Ecto neural progenitor cell (in vitro differentiated cells): ENCODE data around the gene OR2T5.
"Not testable (repeated sequence)": the region's sequence is repeated elsewhere in the genome, so short reads cannot be mapped to it uniquely, and the experiment has no call there.

Source experiments
- DNase-seq: peaks from one replicate; pipeline ENCODE4 v3.0.0-alpha.2; 2018; ENCODE audit warnings: low spot score

The OR2T5 gene, protein sequence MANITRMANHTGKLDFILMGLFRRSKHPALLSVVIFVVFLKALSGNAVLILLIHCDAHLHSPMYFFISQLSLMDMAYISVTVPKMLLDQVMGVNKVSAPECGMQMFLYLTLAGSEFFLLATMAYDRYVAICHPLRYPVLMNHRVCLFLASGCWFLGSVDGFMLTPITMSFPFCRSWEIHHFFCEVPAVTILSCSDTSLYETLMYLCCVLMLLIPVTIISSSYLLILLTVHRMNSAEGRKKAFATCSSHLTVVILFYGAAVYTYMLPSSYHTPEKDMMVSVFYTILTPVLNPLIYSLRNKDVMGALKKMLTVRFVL

DNA sequence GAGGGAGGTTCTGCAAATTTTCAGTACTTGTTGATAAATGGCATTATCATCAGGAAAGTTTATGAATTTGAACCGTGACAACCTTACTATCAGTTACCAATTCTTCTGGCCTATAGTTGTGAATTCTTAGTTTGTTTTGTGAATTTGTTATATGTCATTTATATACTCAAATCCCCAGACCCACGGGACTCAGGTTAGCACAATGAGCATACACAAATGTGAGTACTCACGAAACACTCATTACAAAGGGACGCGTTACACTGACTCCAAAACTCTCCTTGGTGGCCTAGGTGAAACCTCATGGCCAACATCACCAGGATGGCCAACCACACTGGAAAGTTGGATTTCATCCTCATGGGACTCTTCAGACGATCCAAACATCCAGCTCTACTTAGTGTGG, at the start of gene OR2T5:
Gene OR2T5, plus strand, starts transcription at position 301 of the 400 bp plus-strand sequence. Its CDS starts 0 bp downstream, at position 301.
- DNase-seq = not testable (repeated sequence)

DNA sequence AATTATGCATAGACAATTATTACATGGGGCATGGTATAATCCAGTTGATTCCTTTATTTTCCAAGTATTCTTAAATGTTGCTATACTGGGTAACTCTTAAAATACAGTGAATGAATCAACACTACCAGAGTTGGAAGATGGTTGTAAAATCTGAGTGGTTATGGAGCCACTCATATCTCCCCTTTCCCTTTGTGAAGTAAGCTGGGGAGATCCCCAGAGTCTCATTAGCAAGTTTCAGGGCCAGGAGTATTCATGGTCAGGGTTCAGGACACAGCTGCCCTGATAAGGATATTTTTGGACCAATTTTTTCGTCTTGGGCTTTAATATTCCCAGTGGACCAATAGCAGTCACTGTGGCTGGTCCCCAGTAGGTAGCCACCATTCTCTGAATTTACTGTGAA, 49.7 kb upstream of the OR2T5 start:
- not testable (repeated sequence) for DNase-seq

DNA sequence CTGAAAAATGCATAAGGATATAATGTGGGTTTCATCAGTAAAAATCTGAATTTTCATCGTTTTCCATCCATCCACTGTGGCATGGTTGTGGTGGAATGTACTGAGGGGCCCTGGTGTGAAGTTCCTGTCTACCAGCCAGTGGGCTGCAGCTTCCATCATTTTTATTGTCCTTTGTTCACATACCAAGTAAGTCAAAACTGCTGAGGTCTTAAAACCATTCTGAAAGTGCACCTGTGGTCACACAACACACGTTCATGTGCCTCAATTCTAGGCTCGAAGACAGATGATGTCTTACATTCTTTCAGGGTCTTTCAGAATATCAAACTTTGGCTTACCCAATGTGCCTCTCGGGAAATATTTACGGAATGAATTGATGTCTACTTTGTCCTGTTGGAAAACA, 49.1 kb upstream of the OR2T5 start:
- DNase-seq = not testable (repeated sequence)

DNA sequence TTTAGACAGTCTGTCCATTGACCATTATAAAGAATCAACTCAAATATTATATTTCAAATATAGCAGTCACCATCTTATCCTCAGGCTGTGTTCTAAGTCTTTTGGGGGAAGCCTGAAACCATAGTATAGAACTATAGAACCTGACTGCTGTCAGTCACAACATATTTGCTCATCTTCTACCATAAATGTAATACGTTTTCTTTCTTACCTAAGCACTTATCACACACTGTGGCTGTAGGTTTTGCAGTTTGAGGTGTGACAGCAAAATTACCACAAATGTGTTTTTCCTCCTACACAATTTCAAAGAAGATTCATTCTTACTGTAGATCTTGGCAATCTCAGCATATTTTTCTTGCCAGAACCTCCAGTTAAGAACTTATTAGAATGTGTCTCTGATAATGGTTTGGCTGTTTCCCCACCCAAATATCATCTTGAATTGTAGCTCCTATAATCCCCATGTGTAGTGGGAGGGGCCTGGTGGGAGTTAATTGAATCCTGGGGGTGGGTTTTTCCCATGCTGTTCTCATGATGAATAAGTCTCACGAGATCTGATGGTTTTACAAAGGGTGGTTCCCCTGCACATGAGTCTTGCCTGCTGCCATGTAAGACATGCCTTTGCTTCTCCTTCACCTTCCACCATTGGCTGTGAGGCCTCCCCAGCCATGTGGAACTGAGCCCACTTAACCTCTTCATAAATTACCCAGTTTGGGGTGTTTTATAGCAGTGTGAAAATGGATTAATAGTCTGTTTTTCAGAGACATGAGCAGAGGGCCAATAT, 45.7 kb upstream of the OR2T5 start:
- DNase-seq = not testable (repeated sequence)

DNA sequence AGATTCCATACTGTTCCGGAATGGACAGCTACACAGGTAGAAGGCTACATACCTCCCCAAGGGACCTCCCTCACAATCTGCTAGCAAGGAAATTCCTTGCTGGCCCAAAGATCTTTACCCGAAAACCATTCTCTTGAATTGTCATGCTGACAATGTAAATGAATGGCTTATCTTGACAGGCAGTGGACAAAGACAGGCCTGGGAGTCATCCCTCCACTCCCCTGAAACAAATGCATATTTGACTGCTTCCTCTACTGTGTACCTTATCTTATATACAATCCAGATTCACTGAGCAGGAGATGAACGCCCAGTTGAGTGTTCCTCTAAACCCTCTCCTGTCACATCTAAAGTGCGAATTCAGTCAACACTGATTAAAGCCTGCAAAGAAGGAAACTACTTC, 43.8 kb upstream of the OR2T5 start:
- not testable (repeated sequence) for DNase-seq

DNA sequence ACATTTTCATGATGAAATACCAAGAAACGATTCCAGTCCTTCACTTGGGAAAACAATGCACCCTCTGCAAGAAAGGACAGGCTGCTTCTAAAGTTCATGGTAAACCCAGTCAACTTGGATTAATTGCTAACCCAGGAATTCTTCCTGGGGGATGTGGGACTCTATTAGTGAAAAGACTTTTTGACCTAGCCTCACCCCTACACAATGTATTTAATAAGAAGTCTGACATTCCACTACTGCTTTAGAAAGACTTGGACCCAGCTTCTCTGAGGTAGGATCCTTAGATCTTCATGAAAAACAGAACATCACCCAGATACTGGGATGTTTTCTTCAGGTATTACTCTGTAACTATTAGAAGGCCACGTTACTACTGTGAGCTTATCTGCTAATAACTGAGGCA, 43.0 kb upstream of the OR2T5 start, which contains the start of gene OR2T2:
Gene OR2T2, plus strand, starts transcription at position 239 of the 400 bp plus-strand sequence. CDS start 7,161 bp downstream, outside the sequence.
- DNase-seq = not testable (repeated sequence)

DNA sequence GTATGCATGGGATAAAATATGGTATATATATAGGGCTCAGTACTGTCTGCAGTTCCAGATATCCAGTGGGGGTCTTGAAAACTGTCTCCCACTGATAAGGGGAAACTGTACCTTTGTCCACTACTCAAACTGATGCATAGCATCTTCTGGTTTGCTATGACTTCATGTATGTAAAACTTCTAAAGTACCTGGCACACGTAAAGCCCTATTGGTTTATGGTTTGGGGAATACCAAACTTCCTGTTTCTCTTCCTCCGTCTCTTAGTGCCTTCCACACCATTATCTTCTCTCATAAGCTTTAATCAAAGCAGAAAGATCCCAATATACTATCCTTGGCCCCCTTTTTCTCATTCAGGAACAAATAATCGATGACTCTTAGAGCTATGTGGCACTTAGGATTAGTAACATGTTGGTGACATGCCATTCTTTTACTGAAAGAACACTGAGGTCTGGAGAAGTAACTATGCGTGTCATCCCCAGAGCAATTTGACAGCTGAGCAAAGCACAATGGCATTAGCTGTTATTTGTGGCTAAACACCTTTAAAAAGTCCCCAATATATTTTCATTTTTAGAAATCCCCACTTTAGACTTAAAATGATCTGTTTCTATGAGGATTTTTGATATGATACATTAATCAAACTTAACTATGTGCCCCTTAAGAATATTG, 39.8 kb upstream of the OR2T5 start:
- not testable (repeated sequence) for DNase-seq

DNA sequence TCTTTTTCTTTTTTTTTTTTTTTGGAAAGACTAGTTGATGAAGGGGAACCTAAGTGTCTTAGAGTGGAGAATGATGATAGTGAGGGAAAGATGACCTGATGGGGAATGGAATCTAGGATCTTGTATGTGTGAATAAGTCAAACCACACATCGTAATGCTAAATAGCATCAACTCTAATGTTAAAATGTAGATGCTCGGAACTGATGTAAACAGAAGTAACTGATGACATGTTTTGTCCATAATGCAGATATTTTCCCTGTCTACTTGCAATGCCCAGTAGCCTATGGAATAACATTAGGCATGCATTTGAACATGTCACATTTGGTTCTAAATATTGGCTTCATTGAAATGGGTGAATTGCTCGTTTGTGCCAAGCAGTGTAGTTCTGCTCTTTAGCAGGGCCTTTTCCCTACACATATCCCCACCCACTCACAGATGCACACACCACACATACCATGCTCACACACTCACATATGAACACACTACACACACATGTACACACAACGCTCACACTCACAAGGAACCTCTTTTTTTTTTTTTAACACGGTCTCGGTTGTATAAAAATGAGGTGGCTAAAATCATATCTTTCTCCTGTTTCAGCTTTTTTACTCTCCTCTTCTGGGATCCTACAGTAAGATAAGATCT, 38.4 kb upstream of the OR2T5 start:
- not testable (repeated sequence) for DNase-seq

DNA sequence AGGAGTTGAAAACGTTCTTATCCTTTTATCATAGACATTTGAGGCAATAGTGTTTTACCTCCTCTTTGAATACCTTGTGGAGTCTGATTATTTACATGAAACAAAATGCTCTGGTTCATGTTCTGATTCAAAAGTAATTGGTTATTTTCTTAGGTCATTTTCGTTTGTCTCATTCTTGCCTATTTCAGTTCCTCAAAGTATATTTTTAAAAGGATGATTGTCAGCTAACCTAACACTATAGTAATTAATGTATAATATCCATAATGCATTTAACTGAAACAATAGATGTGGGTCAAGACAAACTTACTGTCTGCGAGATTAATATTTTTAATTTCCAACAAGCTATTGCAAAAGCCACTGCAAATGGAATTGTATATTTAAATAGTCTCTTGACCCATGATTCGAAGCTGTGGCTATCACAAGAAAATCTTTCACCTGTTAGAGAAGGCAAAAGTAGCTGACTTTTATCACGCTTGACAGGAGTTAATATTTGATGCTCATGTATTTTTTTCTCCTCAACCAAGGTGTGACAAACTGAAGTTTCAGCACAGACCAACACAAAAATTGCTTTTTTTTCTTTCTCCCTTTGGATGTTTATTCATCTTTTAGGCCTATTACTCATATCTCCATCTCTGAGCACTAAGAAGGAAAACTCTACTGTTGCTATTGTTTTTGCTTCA, 37.8 kb upstream of the OR2T5 start:
- DNase-seq = not testable (repeated sequence)

DNA sequence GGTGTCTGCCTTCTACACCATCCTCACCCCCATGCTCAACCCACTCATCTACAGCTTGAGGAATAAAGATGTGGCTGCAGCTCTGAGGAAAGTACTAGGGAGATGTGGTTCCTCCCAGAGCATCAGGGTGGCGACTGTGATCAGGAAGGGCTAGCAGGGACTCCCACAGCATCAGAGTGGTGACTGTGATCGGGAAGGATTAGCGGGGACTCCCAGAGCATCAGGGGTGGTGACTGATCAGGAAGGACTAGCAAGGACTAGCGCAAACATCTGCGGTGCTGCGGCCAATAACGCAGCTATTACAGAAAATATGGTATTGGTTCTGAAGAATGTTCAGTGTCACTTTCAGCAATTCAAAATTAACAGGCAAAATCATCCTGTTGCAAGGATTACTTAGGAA, 34.8 kb upstream of the OR2T5 start:
- DNase-seq = not testable (repeated sequence)

DNA sequence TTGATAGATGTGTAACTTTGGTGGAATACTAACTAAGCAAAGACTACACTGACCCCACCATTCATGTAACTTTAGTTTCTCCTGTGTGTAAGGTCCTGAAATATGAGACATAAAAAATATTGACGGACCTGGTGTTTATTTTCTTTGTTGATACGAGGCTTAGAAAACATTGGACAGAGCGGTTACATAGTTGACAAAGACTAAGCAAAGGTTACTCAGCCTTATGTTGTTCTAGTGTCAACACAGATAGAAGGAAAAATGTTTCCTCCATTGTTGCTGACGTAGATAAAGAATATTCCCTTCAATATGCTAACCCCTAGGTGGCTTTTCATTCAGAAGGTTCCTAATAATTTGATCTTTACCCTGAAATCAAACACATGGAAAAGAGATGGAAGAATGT, 33.3 kb upstream of the OR2T5 start:
- DNase-seq = not testable (repeated sequence)

DNA sequence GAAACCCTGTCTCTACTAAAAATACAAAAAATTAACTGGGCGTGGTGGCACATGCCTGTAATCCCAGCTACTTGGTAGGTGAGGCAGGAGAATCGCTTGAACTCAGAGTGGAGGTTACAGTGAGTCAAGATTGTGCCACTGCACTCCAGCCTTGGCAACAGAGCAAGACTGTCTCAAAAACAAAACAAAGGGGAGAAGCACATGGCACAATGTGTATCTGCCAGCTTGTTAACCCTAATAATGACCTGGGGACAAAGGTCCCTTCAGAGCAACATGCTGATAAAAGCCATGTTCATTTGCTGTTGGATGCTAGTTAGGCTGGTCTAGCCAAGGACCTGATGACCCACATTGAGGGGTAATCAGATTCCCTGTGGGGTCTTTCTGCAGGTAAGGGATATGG, 31.8 kb upstream of the OR2T5 start:
- DNase-seq = not testable (repeated sequence)

DNA sequence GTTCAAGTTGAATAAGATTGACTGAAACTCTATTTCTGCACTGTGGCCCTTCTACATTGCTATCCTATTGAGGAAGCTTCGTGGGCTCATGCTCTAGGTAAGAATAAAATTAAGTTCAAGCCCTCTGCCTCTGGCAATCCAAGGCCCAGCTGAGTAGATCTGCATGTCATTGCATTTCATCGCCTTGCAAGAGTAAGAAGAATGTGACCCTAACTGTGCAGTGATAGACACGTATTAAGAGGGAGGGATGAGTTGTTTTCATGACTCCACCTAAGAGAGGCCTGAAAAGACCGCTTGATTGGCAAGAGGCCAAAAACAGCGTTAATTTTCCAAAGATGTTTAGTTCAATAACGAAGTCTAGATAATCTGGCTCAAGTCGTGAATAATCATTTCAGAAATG, 29.3 kb upstream of the OR2T5 start:
- not testable (repeated sequence) for DNase-seq

DNA sequence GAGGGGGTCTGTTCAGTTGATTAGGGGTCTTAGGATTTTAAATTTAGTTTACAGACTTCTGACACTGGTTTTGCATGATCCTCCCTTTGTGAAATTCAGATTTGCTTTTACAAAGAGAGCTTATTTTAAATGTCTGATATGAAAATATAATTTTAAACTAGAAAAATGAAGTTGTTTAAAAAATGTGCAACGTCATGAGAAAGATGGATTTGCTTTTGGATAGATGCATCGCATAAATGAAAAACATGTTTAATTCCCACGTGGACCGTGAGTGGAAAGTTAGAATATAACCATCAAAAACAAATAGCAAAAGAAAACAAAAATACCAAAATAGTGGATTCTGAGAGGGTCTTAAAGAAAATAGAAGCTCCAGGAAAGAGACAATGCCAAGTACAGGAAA, 17.2 kb upstream of the OR2T5 start:
- no peak for DNase-seq

DNA sequence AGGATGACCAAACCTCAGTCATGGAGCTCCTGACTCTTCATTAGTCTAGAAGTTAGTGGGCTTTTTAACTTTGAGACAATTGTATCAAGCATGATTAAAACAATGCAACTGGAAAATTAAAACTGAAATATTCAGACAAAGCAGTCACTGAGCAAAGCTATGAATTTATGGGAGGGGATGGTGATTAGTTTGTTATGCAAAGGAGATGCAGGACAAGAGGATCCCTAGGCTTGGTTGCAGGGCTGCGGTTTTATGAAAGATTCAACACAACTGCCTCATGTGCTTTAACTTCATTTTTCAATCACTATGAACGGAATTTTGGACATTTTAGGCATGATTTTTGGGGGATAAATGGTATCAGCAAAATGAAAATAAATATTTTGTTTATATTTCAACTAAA, 16.3 kb upstream of the OR2T5 start:
- DNase-seq = not testable (repeated sequence)

DNA sequence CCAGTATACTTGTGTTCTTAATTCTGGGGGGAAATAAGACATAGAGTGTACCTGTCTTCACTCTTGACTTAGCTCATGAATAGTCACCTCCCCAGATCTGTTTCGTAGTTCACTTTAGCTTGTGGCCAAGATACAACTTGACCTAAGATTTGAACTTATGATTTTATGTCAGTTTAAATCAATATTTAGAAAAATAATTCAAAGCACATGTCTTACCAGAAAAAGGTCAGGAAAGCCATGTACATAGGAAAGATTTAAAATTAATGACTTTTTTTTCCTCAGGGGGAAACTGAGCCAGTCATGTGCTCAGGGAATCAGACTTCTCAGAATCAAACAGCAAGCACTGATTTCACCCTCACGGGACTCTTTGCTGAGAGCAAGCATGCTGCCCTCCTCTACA, 15.3 kb upstream of the OR2T5 start, which contains the start of gene OR2T3:
Gene OR2T3, plus strand, starts transcription at position 301 of the 400 bp plus-strand sequence. Its CDS starts 0 bp downstream, at position 301.
- DNase-seq = not testable (repeated sequence)

DNA sequence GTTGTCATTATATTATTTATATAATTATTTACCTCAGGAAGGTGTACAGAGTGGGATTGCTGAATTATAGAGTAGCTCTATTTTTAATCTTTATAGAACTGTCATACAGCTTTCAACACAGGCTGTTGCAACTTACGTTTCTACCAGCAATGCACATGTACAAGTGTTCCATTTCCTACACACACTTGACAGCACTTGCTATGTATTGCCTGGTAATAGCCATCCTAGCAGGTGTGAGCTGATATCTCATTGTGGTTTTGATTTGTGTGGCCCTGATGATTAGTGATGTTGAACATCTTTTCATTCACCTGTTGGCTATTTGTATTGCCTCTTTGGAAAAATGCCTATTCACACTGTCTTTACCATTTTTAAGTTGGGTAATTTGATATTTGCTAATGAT, 12.7 kb upstream of the OR2T5 start:
- DNase-seq = not testable (repeated sequence)

DNA sequence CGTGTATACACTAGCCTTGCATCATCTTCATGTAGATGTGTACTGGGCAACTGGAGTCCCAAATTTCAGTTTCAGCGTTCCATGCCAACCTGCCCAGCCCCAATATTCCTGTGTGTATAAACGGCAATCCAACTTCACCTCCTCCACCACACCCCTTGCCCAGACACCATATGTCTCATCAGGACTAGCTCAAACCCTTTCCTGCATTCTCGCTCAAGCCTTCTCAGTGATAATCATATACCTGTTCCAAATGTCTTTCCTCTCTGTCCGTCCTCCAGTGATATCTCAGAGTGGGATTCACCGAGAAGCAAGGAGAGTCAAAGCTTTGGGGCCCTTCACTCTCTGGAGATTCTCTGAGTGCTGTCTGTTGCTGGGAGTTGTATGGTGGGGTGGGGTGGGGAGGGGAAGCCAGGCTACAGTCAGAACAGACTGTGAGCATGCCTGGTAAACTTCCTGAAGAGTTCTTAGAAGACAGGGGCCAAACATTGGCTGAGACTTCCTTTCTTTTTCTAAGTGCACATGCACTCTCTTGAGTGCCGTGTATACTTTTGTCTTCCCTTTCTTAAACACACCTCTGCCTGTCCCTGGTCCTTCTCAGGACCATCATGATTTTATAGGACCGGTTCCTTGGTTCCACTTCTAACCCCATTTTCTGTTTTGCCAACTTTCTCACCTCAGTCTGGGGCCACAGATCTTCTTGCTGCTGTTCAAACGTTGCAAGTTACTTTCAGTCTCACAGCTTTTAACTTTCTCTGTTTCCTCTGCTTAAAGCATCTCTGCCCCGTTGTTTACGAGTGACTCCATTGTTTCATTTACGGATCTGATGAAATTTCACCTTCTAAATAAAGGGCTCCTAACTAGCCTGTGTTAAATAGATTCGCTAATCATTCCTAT, 6.5 kb upstream of the OR2T5 start:
- not testable (repeated sequence) for DNase-seq

DNA sequence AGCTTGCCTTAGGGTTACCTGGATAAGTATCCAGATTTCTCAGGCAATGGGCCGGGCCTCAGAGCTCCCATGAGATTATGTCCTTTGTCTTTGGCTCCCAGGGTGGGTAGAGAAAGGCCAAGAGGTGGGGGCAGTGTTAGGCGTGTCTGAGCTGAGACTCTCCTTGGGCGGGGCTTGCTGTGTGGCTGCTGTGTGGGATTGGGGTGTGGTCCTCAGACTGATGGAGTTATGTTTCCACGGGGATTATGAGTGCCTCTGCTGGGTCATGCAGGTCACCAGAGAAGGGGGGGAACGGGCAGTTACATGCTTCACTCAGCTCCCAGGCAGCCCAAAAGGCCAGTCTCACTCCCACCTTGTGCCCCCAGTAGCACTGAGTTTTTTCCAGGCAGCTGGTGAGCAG, 8.3 kb downstream of the OR2T5 start:
- not testable (repeated sequence) for DNase-seq
